Activated CD4-positive, alpha-beta T cell treated with anti-CD3 and anti-CD28 coated beads for 48 hours (primary cell): Measurements from ENCODE around the gene MUC16.
A peak's percentile ranks its signal among the peaks of the same experiment; 100 is the strongest.

Source experiments
- DNase-seq: peaks from one replicate; pipeline ENCODE4 v3.0.0-alpha.2; 2020

The MUC16 gene

DNA sequence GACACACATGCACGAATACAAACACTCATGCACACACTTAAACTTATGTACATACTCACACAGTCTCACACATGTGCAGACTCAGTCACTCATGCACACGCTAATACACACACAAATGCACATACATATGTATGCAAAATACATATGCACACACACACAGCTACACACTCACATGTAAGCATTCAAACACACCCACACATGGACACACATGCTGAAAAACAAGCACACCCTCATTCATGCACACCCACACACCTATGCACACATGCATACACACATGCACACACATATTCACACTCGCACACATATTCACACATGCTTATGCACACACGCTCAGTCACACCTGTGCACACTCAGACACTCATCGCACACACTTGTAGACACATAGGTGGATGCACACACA is 9.3 kb downstream of the MUC16 start:
- no peak for DNase-seq

DNA sequence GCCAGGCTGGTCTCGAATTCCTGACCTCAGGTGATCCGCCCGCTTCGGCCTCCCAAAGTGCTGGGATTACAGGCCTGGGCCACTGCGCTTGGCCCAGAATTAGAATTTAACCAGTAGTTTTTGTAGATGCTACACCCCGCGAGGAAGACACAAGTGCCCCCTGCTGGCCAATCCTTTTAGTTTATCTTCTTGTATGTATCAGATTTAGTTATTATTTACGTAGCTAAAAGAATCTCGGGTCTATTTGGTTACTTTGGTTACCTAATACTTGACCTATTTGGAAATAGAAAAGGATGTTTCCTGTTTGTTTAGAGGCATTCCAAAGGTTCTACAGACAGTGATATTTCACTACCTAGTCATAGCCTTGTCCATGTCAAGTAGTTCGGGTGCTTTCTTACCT is 22.0 kb downstream of the MUC16 start:
- DNase-seq: peak; percentile 60

DNA sequence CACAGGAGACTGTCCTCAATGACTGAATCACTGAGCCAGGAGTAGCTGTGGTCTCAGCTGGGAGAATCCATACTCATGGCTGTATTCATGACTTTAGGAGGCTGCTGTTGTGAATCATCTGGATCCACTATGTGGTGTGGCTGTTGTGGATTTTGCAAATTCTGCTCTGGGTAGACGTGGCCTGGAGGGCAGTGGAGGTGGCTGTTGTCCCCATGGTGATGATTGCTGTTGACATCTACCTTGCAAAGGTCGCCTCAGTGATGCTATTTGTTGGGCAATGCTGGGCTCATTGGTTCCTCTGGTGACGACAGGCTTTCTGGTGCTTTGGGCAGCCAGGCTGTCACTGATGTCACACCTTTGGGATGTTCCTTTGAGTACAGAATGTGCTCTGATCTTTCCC is 23.9 kb downstream of the MUC16 start:
- no peak for DNase-seq

DNA sequence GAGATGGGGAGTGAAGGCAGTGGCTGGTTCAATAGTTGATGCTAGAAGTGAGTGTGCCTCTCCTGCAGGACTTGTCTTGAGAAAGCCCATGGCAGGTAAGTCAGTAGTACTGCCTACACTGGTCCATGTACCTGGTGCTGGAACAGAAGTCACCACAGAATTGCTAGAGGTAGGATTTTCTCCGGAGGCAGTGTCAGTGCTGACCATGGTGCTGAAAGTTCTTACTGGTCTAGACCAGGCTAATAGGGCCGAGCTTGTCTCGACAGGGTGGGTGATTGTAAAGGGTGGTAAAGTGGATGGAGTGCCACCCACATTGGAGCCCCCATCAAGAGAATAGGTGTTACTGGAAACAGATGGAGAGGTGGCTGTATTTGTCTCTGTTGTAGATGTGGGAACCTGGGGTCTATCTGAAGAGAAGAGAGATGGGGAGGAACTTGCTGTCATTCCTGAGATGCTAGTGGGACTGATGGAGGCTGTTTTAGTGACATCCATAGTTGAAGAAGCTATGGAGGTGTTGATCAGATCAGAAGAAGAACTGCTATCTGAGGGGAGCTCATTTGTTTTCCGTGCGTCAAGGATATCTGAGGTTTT is 36.6 kb downstream of the MUC16 start:
- peak; percentile 3 for DNase-seq

DNA sequence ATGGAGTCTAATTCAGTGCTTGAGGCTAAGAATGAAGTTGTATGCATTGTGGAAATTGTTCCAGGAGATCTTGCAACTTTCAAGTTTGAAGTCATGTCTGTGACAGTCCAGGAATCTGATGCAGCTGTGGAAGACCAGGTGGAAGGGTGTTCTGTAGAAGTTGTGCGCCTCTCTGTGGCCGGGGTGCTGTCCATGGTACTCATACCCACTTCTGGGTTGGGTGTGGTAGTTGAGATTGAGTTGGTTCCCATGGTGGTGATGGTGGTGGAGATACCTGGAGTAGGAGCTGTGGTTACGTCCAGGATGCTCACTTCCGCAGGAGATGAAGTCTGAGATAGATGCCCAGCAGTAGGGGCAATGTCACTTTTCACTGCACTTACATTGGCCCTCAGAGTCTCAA is 44.3 kb downstream of the MUC16 start:
- peak; percentile 3 for DNase-seq
